Fibroblast of lung (primary cell): ENCODE measurements around the gene HTATIP2.

Source experiments
- CTCF ChIP-seq, 2 donors: IDR thresholded peaks in 1 of 2; conservative IDR thresholded peaks in 1 of 2; 1 replicate in 1 of 2; 2 replicates in 1 of 2; pipeline ENCODE4 v1.5.1; 2011 to 2012; ENCODE audit warnings: low read length in 2 of 2, control low read depth in 1 of 2, inconsistent platforms in 1 of 2, low read depth in 1 of 2, mild to moderate bottlenecking in 1 of 2
- EZH2 ChIP-seq: IDR thresholded peaks from 2 replicates; pipeline ENCODE4 v1.5.1; 2012; ENCODE audit warnings: low read length, control low read depth, mild to moderate bottlenecking; ENCODE audit errors: missing control alignments

GRCh38 chr11:20336056-20336455 is 27.5 kb upstream of the HTATIP2 start:
- TF ChIP-seq CTCF (conservative IDR thresholded peaks at IDR 0.05 in 1 of 2, IDR thresholded peaks at IDR 0.05 in 1 of 2; ENCODE audit: low read depth in 1 of 2, low read length in 2 of 2) = no peak
- no peak for TF ChIP-seq EZH2
